Nephron progenitor cell (in vitro differentiated cells): Measurements from ENCODE around the gene PTAFR.

Experiments used
- DNase-seq: peaks from one replicate; pipeline ENCODE4 v3.0.0; 2021
- H3K27ac Mint-ChIP-seq: 2 replicates; pipeline ENCODE4 v1.8.0; 2021; ENCODE audit warnings: mild to moderate bottlenecking, moderate library complexity, mixed read lengths
- H3K27me3 Mint-ChIP-seq: 2 replicates; pipeline ENCODE4 v1.8.0; 2021; ENCODE audit warnings: mild to moderate bottlenecking, low read depth, mixed read lengths; ENCODE audit not compliant: poor library complexity
- H3K36me3 Mint-ChIP-seq: 2 replicates; pipeline ENCODE4 v1.8.0; 2021; ENCODE audit warnings: low read depth, mixed read lengths
- H3K4me1 Mint-ChIP-seq: 2 replicates; pipeline ENCODE4 v1.8.0; 2021; ENCODE audit warnings: mixed read lengths
- H3K4me3 Mint-ChIP-seq: 2 replicates; pipeline ENCODE4 v1.8.0; 2021; ENCODE audit warnings: mild to moderate bottlenecking, moderate library complexity, mixed read lengths
- H3K9me3 Mint-ChIP-seq: 2 replicates; pipeline ENCODE4 v1.8.0; 2021; ENCODE audit warnings: mild to moderate bottlenecking, moderate library complexity, mixed read lengths
- TF ChIP-seq, protein P1 (sequence below): fragments of 200-600 bp; sonication (generic); IDR thresholded peaks from 2 replicates; pipeline ENCODE4 v1.5.0; 2021; ENCODE audit warnings: antibody characterized with exemption

The PTAFR gene

DNA sequence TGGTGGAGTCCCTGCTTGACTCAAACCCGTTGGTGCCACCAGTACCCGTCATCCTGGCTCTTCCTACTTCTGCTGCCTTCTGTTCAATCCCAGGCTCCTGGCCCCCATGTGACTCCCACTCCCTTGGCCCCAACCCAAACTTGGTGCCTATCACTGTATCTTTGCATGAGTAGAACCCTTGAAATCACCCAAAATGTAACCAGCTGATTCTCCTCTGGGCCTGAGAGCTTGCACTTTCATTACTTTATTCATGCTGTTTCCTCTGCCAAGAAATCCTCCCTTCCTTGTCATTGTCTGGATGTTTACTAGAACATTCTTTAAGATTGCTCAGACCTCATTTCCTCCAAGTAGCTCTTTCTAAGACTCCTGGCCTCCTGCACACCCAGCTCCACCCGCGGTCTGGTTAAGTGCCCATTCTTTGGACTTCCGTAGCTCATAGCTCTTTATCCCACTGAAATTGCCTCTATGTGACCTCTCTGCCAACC, 15.7 kb downstream of the PTAFR start:
- H3K27me3 Mint-ChIP-seq: peaks cover 17% of the 10 kb centered on the region
- peaks cover under 1% of the 10 kb centered on the region for H3K9me3 Mint-ChIP-seq
- H3K4me1 Mint-ChIP-seq: peaks cover 18% of the 10 kb centered on the region
- no peaks in the 10 kb centered on the region for H3K36me3 Mint-ChIP-seq
- no peak overlapping the region for H3K27ac Mint-ChIP-seq
- H3K4me3 Mint-ChIP-seq: no peak overlapping the region
- DNase-seq: no peak
- TF ChIP-seq, protein P1, sequence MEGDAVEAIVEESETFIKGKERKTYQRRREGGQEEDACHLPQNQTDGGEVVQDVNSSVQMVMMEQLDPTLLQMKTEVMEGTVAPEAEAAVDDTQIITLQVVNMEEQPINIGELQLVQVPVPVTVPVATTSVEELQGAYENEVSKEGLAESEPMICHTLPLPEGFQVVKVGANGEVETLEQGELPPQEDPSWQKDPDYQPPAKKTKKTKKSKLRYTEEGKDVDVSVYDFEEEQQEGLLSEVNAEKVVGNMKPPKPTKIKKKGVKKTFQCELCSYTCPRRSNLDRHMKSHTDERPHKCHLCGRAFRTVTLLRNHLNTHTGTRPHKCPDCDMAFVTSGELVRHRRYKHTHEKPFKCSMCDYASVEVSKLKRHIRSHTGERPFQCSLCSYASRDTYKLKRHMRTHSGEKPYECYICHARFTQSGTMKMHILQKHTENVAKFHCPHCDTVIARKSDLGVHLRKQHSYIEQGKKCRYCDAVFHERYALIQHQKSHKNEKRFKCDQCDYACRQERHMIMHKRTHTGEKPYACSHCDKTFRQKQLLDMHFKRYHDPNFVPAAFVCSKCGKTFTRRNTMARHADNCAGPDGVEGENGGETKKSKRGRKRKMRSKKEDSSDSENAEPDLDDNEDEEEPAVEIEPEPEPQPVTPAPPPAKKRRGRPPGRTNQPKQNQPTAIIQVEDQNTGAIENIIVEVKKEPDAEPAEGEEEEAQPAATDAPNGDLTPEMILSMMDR: no peak

GRCh38 chr1:28159680-28160079, 16.8 kb downstream of the PTAFR start:
- Mint-ChIP-seq H3K4me1 (peaks cover 18% of the 10 kb centered on the region), H3K4me3 (no peak overlapping the region), H3K27ac (no peak overlapping the region), H3K36me3 (no peaks in the 10 kb centered on the region), H3K9me3 (no peaks in the 10 kb centered on the region), H3K27me3 (peaks cover 19% of the 10 kb centered on the region)
- TF ChIP-seq, protein P1: no peak
- DNase-seq: no peak

DNA sequence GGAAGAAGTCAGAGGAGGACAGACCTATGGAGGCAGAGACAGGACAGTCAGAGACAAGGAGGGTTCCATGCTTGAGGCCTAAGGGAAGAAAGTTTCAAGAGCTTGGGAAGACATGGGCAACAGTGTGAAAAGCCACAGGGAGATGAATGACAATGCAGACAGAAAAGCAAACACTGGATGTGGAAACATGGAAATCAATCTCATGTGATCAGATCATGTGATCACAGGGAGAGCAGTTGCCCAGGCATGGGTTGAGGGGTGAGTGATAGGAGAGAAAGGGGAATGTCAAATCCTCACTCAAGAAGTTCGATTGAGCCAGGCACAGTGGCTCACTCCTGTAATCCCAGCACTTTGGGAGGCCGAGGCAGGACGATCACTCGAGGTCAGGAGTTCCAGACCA, 17.2 kb downstream of the PTAFR start:
- no peak for DNase-seq
- peaks cover 18% of the 10 kb centered on the region for H3K4me1 Mint-ChIP-seq
- H3K27me3 Mint-ChIP-seq: peaks cover 21% of the 10 kb centered on the region
- H3K9me3 Mint-ChIP-seq: no peaks in the 10 kb centered on the region
- peak overlapping the region; percentile 40 for H3K27ac Mint-ChIP-seq
- H3K4me3 Mint-ChIP-seq: no peak overlapping the region
- TF ChIP-seq, protein P1: no peak
- H3K36me3 Mint-ChIP-seq: no peaks in the 10 kb centered on the region

DNA sequence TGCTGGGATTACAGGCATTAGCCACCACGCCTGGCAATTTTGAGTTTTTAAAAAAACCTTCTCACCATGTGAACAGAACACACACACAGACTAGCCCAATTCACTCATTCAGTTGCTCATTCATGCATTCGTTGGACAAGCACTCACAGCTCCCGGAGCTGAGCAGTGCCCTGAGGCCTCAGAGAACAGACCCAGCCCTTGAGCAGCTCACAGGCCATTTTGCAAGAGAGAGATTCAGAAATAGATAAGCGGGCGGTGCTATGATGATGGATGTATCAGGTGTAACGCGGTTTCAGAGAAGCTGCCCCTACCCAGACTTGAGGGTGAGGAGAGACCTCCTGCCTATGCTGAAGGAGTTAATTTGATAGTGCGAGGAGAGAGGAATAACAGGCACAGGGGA, 18.6 kb downstream of the PTAFR start:
- peaks cover 15% of the 10 kb centered on the region for H3K4me1 Mint-ChIP-seq
- no peak for DNase-seq
- TF ChIP-seq, protein P1: no peak
- peaks cover 17% of the 10 kb centered on the region for H3K27me3 Mint-ChIP-seq
- H3K27ac Mint-ChIP-seq: no peak overlapping the region
- H3K4me3 Mint-ChIP-seq: no peak overlapping the region
- no peaks in the 10 kb centered on the region for H3K9me3 Mint-ChIP-seq
- H3K36me3 Mint-ChIP-seq: no peaks in the 10 kb centered on the region

DNA sequence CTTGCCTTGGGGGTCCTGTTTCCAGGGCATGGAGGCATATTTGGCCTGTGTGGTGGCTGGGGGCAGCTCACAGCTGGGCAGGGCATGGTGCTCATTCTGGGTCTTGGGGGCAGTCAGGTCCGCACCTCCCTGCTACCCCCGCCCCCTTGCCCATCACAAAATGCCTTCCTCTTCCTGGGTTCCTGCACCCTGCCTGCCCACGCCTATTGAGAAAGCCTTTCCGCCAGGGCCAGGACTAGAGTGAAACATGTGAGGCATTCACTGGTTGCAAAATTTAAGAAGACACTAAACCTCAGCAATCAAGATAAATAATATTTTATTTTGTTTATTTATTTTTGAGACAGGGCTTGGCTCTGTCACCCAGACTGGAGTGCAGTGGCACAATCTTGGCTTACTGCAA, 19.7 kb downstream of the PTAFR start:
- H3K36me3 Mint-ChIP-seq: no peaks in the 10 kb centered on the region
- H3K27me3 Mint-ChIP-seq: peaks cover 15% of the 10 kb centered on the region
- no peak for DNase-seq
- no peak overlapping the region for H3K27ac Mint-ChIP-seq
- H3K4me1 Mint-ChIP-seq: peaks cover 7% of the 10 kb centered on the region
- no peak overlapping the region for H3K4me3 Mint-ChIP-seq
- H3K9me3 Mint-ChIP-seq: no peaks in the 10 kb centered on the region
- TF ChIP-seq, protein P1: no peak

GRCh38 chr1:28155628-28156027, 20.9 kb downstream of the PTAFR start:
- H3K36me3 Mint-ChIP-seq: no peaks in the 10 kb centered on the region
- DNase-seq: no peak
- H3K27me3 Mint-ChIP-seq: peaks cover 12% of the 10 kb centered on the region
- TF ChIP-seq, protein P1: no peak
- H3K9me3 Mint-ChIP-seq: no peaks in the 10 kb centered on the region
- H3K4me1 Mint-ChIP-seq: peaks cover 5% of the 10 kb centered on the region
- no peak overlapping the region for H3K4me3 Mint-ChIP-seq
- H3K27ac Mint-ChIP-seq: no peak overlapping the region
